Endodermal cell (in vitro differentiated cells): ENCODE measurements around the gene LRP2. TPM values are rescaled to one million over a fixed set of nuclear protein-coding genes. Genes with fewer than 3 reads are reported as not detected.

Experiments
- DNase-seq: peaks from one replicate; pipeline ENCODE4 v3.0.0-alpha.2; 2017
- H3K27ac ChIP-seq: 2 replicates; pipeline ENCODE4 v1.5.1; 2013; ENCODE audit warnings: mild to moderate bottlenecking, low read depth, low read length, moderate library complexity
- H3K27me3 ChIP-seq: 2 replicates; pipeline ENCODE4 v1.6.1; 2013; ENCODE audit warnings: mild to moderate bottlenecking, low read length, moderate library complexity; ENCODE audit not compliant: insufficient read depth, control insufficient read depth, poor library complexity, severe bottlenecking
- H3K36me3 ChIP-seq: 2 replicates; pipeline ENCODE4 v1.7.0; 2013; ENCODE audit warnings: mild to moderate bottlenecking, low read length, moderate library complexity; ENCODE audit not compliant: control insufficient read depth, insufficient read depth
- H3K4me1 ChIP-seq: one replicate; pipeline ENCODE4 v1.7.0; 2013; ENCODE audit warnings: low read length; ENCODE audit not compliant: control insufficient read depth, insufficient read depth
- H3K4me3 ChIP-seq: 2 replicates; pipeline ENCODE4 v1.5.1; 2013; ENCODE audit warnings: mild to moderate bottlenecking, low read length, moderate library complexity
- H3K9ac ChIP-seq: 2 replicates; pipeline ENCODE4 v1.6.1; 2013; ENCODE audit warnings: mild to moderate bottlenecking, low read length, moderate library complexity; ENCODE audit not compliant: poor library complexity, severe bottlenecking; ENCODE audit errors: extremely low read depth
- H3K9me3 ChIP-seq: 2 replicates; pipeline ENCODE4 v1.6.1; 2013; ENCODE audit warnings: mild to moderate bottlenecking, low read length, moderate library complexity; ENCODE audit not compliant: control insufficient read depth
- H3K27ac Mint-ChIP-seq: 2 replicates; pipeline ENCODE4 v1.8.0; 2020; ENCODE audit warnings: mixed read lengths
- H3K27me3 Mint-ChIP-seq: 2 replicates; pipeline ENCODE4 v1.8.0; 2021; ENCODE audit warnings: mild to moderate bottlenecking, mixed read lengths; ENCODE audit not compliant: insufficient read depth
- H3K36me3 Mint-ChIP-seq: 2 replicates; pipeline ENCODE4 v1.8.0; 2020; ENCODE audit warnings: low read depth, mixed read lengths
- H3K4me1 Mint-ChIP-seq: 2 replicates; pipeline ENCODE4 v1.8.0; 2020; ENCODE audit warnings: mixed read lengths
- H3K4me3 Mint-ChIP-seq: 2 replicates; pipeline ENCODE4 v1.8.0; 2020; ENCODE audit warnings: mild to moderate bottlenecking, moderate library complexity, mixed read lengths
- H3K9me3 Mint-ChIP-seq: 2 replicates; pipeline ENCODE4 v1.8.0; 2020; ENCODE audit warnings: mild to moderate bottlenecking, mixed read lengths
- CTCF ChIP-seq: fragments of 200-600 bp; sonication (generic); conservative IDR thresholded peaks from 2 replicates; pipeline ENCODE4 v1.5.0; 2021; ENCODE audit warnings: antibody characterized with exemption, mild to moderate bottlenecking
- WGBS, 2 experiments: methylation state at CpG; one replicate each; pipeline versions ENCODE4 v1.1.5 to v1.1.7; 2013; ENCODE audit warnings: missing lambda C conversion rate in 2 of 2, mixed read lengths in 1 of 2; ENCODE audit not compliant: insufficient coverage in 1 of 2, insufficient read length in 1 of 2; 5-methylcytosine and 5-hydroxymethylcytosine counted together
- total RNA-seq, 2 donors: library from RNA; stranded (reverse); fragmentation: NEBNext Ultra II Directional in 1 of 2; extraction: Animal tissue kit (Norgen Biotek cat#: 25700) in 1 of 2; gene quantifications; 2 replicates in 1 of 2; 3 replicates in 1 of 2; pipeline ENCODE4 v1.2.1, GENCODE V29; 2021

The LRP2 gene
- total RNA-seq, 2 donors from 2014 or later = 2.2 to 3.5 TPM

DNA sequence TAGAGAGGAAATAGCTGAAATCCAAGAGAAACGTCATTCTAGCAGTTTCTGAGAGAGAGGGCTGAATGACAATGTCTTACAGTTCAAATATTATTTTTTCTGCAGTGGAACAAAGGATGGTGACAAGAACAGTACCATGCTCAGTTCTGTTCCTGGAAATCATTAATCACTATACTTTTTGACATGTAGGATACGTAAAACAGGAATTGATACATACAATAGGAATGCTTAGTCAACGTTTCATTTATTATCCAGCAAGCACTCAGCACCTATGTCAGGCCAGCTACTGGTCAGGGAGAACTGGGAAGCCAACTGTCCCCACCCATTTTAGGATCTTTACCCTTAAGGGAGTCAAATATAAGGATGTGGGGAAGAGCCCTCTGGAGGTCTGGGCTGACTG is 178.3 kb downstream of the LRP2 start:
- H3K4me3 ChIP-seq = no peak overlapping the region
- H3K36me3 Mint-ChIP-seq = no peaks in the 10 kb centered on the region
- DNase-seq = no peak
- H3K27me3 ChIP-seq = no peaks in the 10 kb centered on the region
- H3K27ac Mint-ChIP-seq = no peak overlapping the region
- H3K4me1 ChIP-seq = no peaks in the 10 kb centered on the region
- H3K27ac ChIP-seq = no peak overlapping the region
- H3K27me3 Mint-ChIP-seq = no peaks in the 10 kb centered on the region
- H3K4me3 Mint-ChIP-seq = no peak overlapping the region
- no peaks in the 10 kb centered on the region for H3K4me1 Mint-ChIP-seq
- no peaks in the 10 kb centered on the region for H3K36me3 ChIP-seq
- 60 to 63% methylated on average over 3 of the region's 3 CpGs for WGBS, 2 experiments
- TF ChIP-seq CTCF = no peak
- H3K9ac ChIP-seq = no peak overlapping the region
- H3K9me3 Mint-ChIP-seq = no peaks in the 10 kb centered on the region
- H3K9me3 ChIP-seq = no peaks in the 10 kb centered on the region

DNA sequence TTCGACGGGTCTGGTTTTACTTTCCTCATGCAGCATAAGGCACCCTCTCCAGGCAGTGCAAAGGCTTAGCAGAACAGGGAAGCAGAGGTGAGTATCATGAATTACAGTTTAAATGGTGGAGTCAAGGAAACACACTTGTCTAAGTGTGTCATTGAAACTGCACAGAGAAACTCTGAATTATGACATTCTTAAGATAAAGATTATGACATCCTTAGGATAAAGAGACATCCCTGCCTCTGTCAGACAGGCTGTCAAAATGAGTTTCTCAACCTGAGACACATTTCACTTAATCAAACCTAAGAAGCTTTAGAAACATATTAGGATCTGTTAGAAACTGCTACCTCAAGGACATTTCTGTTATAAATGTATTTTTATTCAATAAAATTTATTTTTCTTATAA is 179.8 kb downstream of the LRP2 start:
- Histone ChIP-seq H3K4me3 (no peak overlapping the region), H3K9ac (no peak overlapping the region), H3K27ac (no peak overlapping the region), H3K9me3 (no peaks in the 10 kb centered on the region), H3K4me1 (no peaks in the 10 kb centered on the region), H3K27me3 (no peaks in the 10 kb centered on the region), H3K36me3 (no peaks in the 10 kb centered on the region)
- H3K9me3 Mint-ChIP-seq = no peaks in the 10 kb centered on the region
- H3K27ac Mint-ChIP-seq = no peak overlapping the region
- H3K4me1 Mint-ChIP-seq = no peaks in the 10 kb centered on the region
- 92 to 95% methylated on average over 2 of the region's 2 CpGs for WGBS, 2 experiments
- no peak for DNase-seq
- no peaks in the 10 kb centered on the region for H3K27me3 Mint-ChIP-seq
- H3K4me3 Mint-ChIP-seq = no peak overlapping the region
- no peaks in the 10 kb centered on the region for H3K36me3 Mint-ChIP-seq
- TF ChIP-seq CTCF = no peak

GRCh38 chr2:169178804-169179390 is 183.4 kb downstream of the LRP2 start:
- no peak overlapping the region for H3K4me3 Mint-ChIP-seq
- Histone ChIP-seq H3K4me3 (no peak overlapping the region), H3K27me3 (no peaks in the 10 kb centered on the region), H3K4me1 (no peaks in the 10 kb centered on the region), H3K27ac (no peak overlapping the region), H3K9ac (no peak overlapping the region), H3K36me3 (no peaks in the 10 kb centered on the region), H3K9me3 (no peaks in the 10 kb centered on the region)
- TF ChIP-seq CTCF = no peak
- H3K36me3 Mint-ChIP-seq = no peaks in the 10 kb centered on the region
- 91 to 100% methylated on average over 1 of the region's 1 CpG for WGBS, 2 experiments
- H3K27me3 Mint-ChIP-seq = no peaks in the 10 kb centered on the region
- H3K4me1 Mint-ChIP-seq = no peaks in the 10 kb centered on the region
- H3K9me3 Mint-ChIP-seq = no peaks in the 10 kb centered on the region
- no peak for DNase-seq
- no peak overlapping the region for H3K27ac Mint-ChIP-seq
